Panc1 (cell line): Measurements from ENCODE around the gene SNX1.
"Not testable (repeated sequence)": the region's sequence is repeated elsewhere in the genome, so short reads cannot be mapped to it uniquely, and the experiment has no call there.

Source experiments
- POLR2AphosphoS5 ChIP-seq: IDR thresholded peaks from 2 replicates; pipeline ENCODE4 v1.6.1; 2012; ENCODE audit warnings: mild to moderate bottlenecking, low read depth, low read length, moderate library complexity
- TF ChIP-seq, protein P1 (sequence below), 2 experiments: IDR thresholded peaks; 2 replicates each; pipeline ENCODE4 v1.6.1; 2011 to 2012; ENCODE audit warnings: low read depth in 2 of 2, control low read depth in 1 of 2, low read length in 1 of 2, mild to moderate bottlenecking in 1 of 2, moderate library complexity in 1 of 2; ENCODE audit not compliant: insufficient read depth in 1 of 2
- TF ChIP-seq, protein P2 (sequence below): fragments of 450-650 bp; IDR thresholded peaks from 2 replicates; pipeline ENCODE4 v1.5.1; 2017; ENCODE audit warnings: mild to moderate bottlenecking

DNA sequence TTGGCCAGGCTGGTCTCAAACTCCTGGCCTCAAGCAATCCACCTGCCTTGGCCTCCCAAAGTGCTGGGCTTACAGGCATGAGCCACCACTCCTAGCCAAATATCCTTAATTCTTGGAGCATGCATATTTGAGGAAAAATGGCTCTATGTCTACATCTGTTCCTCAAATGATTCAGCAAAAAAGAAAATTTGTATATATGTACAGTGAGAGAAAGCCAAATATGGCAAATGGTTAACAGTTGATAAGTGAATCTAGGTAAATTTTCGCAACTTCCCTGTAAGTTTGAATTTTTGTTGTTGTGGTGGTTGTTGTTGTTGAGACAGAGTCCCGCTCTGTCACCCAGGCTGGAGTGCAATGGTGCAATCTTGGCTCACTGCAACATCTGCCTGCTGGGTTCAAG is 36.7 kb upstream of the SNX1 start:
- TF ChIP-seq, protein P1, sequence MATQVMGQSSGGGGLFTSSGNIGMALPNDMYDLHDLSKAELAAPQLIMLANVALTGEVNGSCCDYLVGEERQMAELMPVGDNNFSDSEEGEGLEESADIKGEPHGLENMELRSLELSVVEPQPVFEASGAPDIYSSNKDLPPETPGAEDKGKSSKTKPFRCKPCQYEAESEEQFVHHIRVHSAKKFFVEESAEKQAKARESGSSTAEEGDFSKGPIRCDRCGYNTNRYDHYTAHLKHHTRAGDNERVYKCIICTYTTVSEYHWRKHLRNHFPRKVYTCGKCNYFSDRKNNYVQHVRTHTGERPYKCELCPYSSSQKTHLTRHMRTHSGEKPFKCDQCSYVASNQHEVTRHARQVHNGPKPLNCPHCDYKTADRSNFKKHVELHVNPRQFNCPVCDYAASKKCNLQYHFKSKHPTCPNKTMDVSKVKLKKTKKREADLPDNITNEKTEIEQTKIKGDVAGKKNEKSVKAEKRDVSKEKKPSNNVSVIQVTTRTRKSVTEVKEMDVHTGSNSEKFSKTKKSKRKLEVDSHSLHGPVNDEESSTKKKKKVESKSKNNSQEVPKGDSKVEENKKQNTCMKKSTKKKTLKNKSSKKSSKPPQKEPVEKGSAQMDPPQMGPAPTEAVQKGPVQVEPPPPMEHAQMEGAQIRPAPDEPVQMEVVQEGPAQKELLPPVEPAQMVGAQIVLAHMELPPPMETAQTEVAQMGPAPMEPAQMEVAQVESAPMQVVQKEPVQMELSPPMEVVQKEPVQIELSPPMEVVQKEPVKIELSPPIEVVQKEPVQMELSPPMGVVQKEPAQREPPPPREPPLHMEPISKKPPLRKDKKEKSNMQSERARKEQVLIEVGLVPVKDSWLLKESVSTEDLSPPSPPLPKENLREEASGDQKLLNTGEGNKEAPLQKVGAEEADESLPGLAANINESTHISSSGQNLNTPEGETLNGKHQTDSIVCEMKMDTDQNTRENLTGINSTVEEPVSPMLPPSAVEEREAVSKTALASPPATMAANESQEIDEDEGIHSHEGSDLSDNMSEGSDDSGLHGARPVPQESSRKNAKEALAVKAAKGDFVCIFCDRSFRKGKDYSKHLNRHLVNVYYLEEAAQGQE (IDR thresholded peaks at IDR 0.05; ENCODE audit: insufficient read depth in 1 of 2, low read depth in 2 of 2, low read length in 1 of 2), result not testable (repeated sequence)
- TF ChIP-seq, protein P2, sequence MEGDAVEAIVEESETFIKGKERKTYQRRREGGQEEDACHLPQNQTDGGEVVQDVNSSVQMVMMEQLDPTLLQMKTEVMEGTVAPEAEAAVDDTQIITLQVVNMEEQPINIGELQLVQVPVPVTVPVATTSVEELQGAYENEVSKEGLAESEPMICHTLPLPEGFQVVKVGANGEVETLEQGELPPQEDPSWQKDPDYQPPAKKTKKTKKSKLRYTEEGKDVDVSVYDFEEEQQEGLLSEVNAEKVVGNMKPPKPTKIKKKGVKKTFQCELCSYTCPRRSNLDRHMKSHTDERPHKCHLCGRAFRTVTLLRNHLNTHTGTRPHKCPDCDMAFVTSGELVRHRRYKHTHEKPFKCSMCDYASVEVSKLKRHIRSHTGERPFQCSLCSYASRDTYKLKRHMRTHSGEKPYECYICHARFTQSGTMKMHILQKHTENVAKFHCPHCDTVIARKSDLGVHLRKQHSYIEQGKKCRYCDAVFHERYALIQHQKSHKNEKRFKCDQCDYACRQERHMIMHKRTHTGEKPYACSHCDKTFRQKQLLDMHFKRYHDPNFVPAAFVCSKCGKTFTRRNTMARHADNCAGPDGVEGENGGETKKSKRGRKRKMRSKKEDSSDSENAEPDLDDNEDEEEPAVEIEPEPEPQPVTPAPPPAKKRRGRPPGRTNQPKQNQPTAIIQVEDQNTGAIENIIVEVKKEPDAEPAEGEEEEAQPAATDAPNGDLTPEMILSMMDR, result not testable (repeated sequence)
- not testable (repeated sequence) for TF ChIP-seq POLR2AphosphoS5
